Suprapubic skin (tissue), 4 donors: ENCODE results near the gene TMEFF2. TPM values are rescaled to one million over a fixed set of nuclear protein-coding genes. Genes with fewer than 3 reads are reported as not detected.

Source experiments
- DNase-seq, 2 donors: peaks; one replicate each; pipeline ENCODE4 v3.0.0-alpha.2; 2019; ENCODE audit warnings: low spot score in 2 of 2
- H3K27ac ChIP-seq: fragments of 200-600 bp; sonication (generic); one replicate; pipeline ENCODE4 v1.5.1; 2019
- H3K27me3 ChIP-seq: fragments of 200-600 bp; sonication (generic); one replicate; pipeline ENCODE4 v1.5.1; 2019
- H3K36me3 ChIP-seq: fragments of 200-600 bp; sonication (generic); one replicate; pipeline ENCODE4 v1.5.1; 2019
- H3K4me1 ChIP-seq: fragments of 200-600 bp; sonication (generic); one replicate; pipeline ENCODE4 v1.5.1; 2019
- H3K4me3 ChIP-seq: fragments of 200-600 bp; sonication (generic); one replicate; pipeline ENCODE4 v1.5.1; 2019; ENCODE audit warnings: mild to moderate bottlenecking
- H3K9me3 ChIP-seq: fragments of 200-600 bp; sonication (generic); one replicate; pipeline ENCODE4 v1.5.1; 2019
- CTCF ChIP-seq, 2 donors: fragments of 200-600 bp in 1 of 2; fragments of 450-650 bp in 1 of 2; sonication (generic) in 1 of 2; IDR thresholded peaks; one replicate each; pipeline ENCODE4 v1.5.1; 2016 to 2019; ENCODE audit warnings: antibody characterized with exemption in 2 of 2, mild to moderate bottlenecking in 1 of 2, moderate library complexity in 1 of 2
- EP300 ChIP-seq: sonication (generic); formaldehyde crosslinking; IDR thresholded peaks from one replicate; pipeline ENCODE4 v1.6.1; 2017; ENCODE audit warnings: antibody characterized with exemption
- POLR2A ChIP-seq, 2 donors: fragments of 450-650 bp; IDR thresholded peaks; one replicate each; pipeline ENCODE4 v1.6.1; 2017; ENCODE audit warnings: antibody characterized with exemption in 2 of 2, mild to moderate bottlenecking in 2 of 2, moderate library complexity in 2 of 2
- POLR2AphosphoS5 ChIP-seq, 3 donors: sonication (generic); formaldehyde crosslinking; IDR thresholded peaks; one replicate each; pipeline ENCODE4 v1.6.1; 2017; ENCODE audit warnings: antibody characterized with exemption in 3 of 3
- WGBS: methylation state at CpG from one replicate; pipeline ENCODE4 v1.1.5; 2018; 5-methylcytosine and 5-hydroxymethylcytosine counted together
- total RNA-seq, 4 donors: library from RNA; depleted of rRNA; stranded (reverse); fragments of >200 nt; gene quantifications; one replicate each; pipeline ENCODE4 v1.1.0, GENCODE V29; 2016

TMEFF2 gene
- total RNA-seq, 4 donors from 2014 or later = 0.36 TPM; not detected in 3

- Histone ChIP-seq H3K27ac (no peak overlapping the region), H3K4me3 (no peak overlapping the region), H3K36me3 (no peaks in the 10 kb centered on the region), H3K9me3 (no peaks in the 10 kb centered on the region), H3K27me3 (no peaks in the 10 kb centered on the region), H3K4me1 (no peaks in the 10 kb centered on the region)
- whole genome bisulfite sequencing = 85% methylated on average over 2 of the region's 2 CpGs
- TF ChIP-seq EP300 (no peak), POLR2A (IDR thresholded peaks at IDR 0.05) (no peak), POLR2AphosphoS5 (IDR thresholded peaks at IDR 0.05) (no peak), CTCF (IDR thresholded peaks at IDR 0.05) (no peak)
- no peak for DNase-seq
These were observed 274.2 kb downstream of the TMEFF2 start for GRCh38 chr2:191920502-191920901.

GRCh38 chr2:191917967-191918651 is 276.6 kb downstream of the TMEFF2 start:
- Histone ChIP-seq H3K36me3 (no peaks in the 10 kb centered on the region), H3K4me3 (no peak overlapping the region), H3K27ac (no peak overlapping the region), H3K27me3 (no peaks in the 10 kb centered on the region), H3K9me3 (no peaks in the 10 kb centered on the region), H3K4me1 (no peaks in the 10 kb centered on the region)
- no peak for TF ChIP-seq CTCF (IDR thresholded peaks at IDR 0.05)
- no peak for TF ChIP-seq POLR2AphosphoS5 (IDR thresholded peaks at IDR 0.05)
- TF ChIP-seq POLR2A (IDR thresholded peaks at IDR 0.05) = no peak
- TF ChIP-seq EP300 = no peak
- DNase-seq = no peak
- 55% methylated on average over 9 of the region's 9 CpGs for WGBS

- TF ChIP-seq POLR2A (IDR thresholded peaks at IDR 0.05) (no peak), POLR2AphosphoS5 (IDR thresholded peaks at IDR 0.05) (no peak), CTCF (IDR thresholded peaks at IDR 0.05) (no peak), EP300 (no peak)
- 92% methylated on average over 2 of the region's 2 CpGs for WGBS
- no peaks in the 10 kb centered on the region for H3K4me1 ChIP-seq
- no peak overlapping the region for H3K27ac ChIP-seq
- no peak for DNase-seq
- no peak overlapping the region for H3K4me3 ChIP-seq
- no peaks in the 10 kb centered on the region for H3K9me3 ChIP-seq
- H3K36me3 ChIP-seq = no peaks in the 10 kb centered on the region
- no peaks in the 10 kb centered on the region for H3K27me3 ChIP-seq
These were observed 277.3 kb downstream of the TMEFF2 start for GRCh38 chr2:191917430-191917881.

- DNase-seq = no peak
- H3K27me3 ChIP-seq = no peaks in the 10 kb centered on the region
- H3K4me1 ChIP-seq = no peaks in the 10 kb centered on the region
- H3K27ac ChIP-seq = no peak overlapping the region
- WGBS = 67% methylated on average over 1 of the region's 1 CpG
- TF ChIP-seq CTCF (IDR thresholded peaks at IDR 0.05) (no peak), POLR2AphosphoS5 (IDR thresholded peaks at IDR 0.05) (no peak), EP300 (no peak), POLR2A (IDR thresholded peaks at IDR 0.05) (no peak)
- H3K4me3 ChIP-seq = no peak overlapping the region
- no peaks in the 10 kb centered on the region for H3K9me3 ChIP-seq
- H3K36me3 ChIP-seq = no peaks in the 10 kb centered on the region
These were observed 277.9 kb downstream of the TMEFF2 start for GRCh38 chr2:191916826-191917225.

- 96% methylated on average over 2 of the region's 2 CpGs for WGBS
- no peak overlapping the region for H3K27ac ChIP-seq
- TF ChIP-seq POLR2AphosphoS5 (IDR thresholded peaks at IDR 0.05) (no peak), EP300 (no peak), POLR2A (IDR thresholded peaks at IDR 0.05) (no peak), CTCF (IDR thresholded peaks at IDR 0.05) (no peak)
- H3K9me3 ChIP-seq = no peaks in the 10 kb centered on the region
- no peak overlapping the region for H3K4me3 ChIP-seq
- DNase-seq = no peak
- no peaks in the 10 kb centered on the region for H3K36me3 ChIP-seq
- H3K4me1 ChIP-seq = no peaks in the 10 kb centered on the region
- no peaks in the 10 kb centered on the region for H3K27me3 ChIP-seq
These were observed 279.0 kb downstream of the TMEFF2 start for GRCh38 chr2:191915750-191916149.
